BE2C (cell line): ENCODE measurements around the gene WWOX.

Source experiments
- DNase-seq: peaks from one replicate; pipeline ENCODE4 v3.0.0-alpha.2; 2020
- H3K27me3 ChIP-seq: fragments of 250-450 bp; sonication (Bioruptor Pico); 2 replicates; pipeline ENCODE4 v1.5.1; 2020; ENCODE audit warnings: mild to moderate bottlenecking
- H3K36me3 ChIP-seq: fragments of 250-450 bp; sonication (Bioruptor Pico); 2 replicates; pipeline ENCODE4 v1.5.1; 2020; ENCODE audit warnings: mild to moderate bottlenecking
- H3K4me1 ChIP-seq: fragments of 250-450 bp; sonication (Bioruptor Pico); 2 replicates; pipeline ENCODE4 v1.5.1; 2020
- H3K4me3 ChIP-seq: 2 replicates; pipeline ENCODE4 v1.5.1; 2011; ENCODE audit warnings: low read depth, low read length
- H3K9me3 ChIP-seq: fragments of 250-450 bp; sonication (Bioruptor Pico); 2 replicates; pipeline ENCODE4 v1.5.1; 2020
- CTCF ChIP-seq: IDR thresholded peaks from 2 replicates; pipeline ENCODE4 v1.5.1; 2012; ENCODE audit warnings: mild to moderate bottlenecking, low read depth, low read length

WWOX gene

GRCh38 chr16:78718141-78718540 lies 618.7 kb downstream of the WWOX start:
- Histone ChIP-seq H3K36me3 (no peaks in the 10 kb centered on the region), H3K4me3 (no peak overlapping the region), H3K9me3 (no peaks in the 10 kb centered on the region), H3K27me3 (no peaks in the 10 kb centered on the region), H3K4me1 (no peaks in the 10 kb centered on the region)
- TF ChIP-seq CTCF = no peak
- DNase-seq = no peak

DNA sequence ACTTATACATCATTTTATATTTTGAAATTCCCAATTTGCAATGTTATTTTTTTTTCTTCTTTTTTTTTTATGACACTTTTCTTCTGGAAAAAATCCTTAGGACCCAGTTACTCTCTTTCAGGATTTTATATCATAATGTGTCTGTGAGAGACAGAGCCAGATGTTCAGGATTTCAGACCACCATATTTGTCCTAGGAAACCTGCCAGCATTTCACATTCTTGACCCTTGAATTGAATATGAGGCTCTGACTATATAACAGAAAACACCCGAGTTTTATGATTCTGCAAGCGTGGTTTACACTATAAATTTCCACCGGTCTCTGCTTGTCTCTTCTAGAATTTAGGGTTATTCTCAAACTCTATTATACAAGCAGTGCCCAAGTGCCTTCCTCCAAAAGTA lies 621.0 kb downstream of the WWOX start:
- H3K4me1 ChIP-seq = no peaks in the 10 kb centered on the region
- no peak for DNase-seq
- no peak overlapping the region for H3K4me3 ChIP-seq
- H3K27me3 ChIP-seq = no peaks in the 10 kb centered on the region
- TF ChIP-seq CTCF = no peak
- H3K9me3 ChIP-seq = no peaks in the 10 kb centered on the region
- no peaks in the 10 kb centered on the region for H3K36me3 ChIP-seq

DNA sequence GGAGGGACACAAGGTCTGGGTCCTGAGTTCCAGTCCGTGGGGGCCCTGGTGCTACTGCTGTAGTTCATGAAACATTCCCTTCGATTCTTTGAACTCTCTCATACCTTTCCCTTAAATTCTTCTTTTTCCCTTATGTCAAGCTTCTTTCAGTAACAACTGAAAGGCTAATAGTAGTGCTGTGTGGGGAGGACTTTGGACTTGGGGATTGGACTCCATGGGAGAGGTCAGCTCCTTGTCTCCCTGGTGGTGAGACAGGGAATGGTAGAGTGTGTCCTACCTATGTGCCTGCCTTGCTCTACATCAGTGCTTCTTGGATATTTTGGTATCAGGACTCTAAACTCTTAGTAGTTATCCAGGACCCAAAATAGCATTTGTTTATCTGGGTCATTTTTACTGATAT lies 628.1 kb downstream of the WWOX start:
- Histone ChIP-seq H3K36me3 (no peaks in the 10 kb centered on the region), H3K4me3 (no peak overlapping the region), H3K27me3 (no peaks in the 10 kb centered on the region), H3K9me3 (no peaks in the 10 kb centered on the region), H3K4me1 (no peaks in the 10 kb centered on the region)
- TF ChIP-seq CTCF = no peak
- no peak for DNase-seq

DNA sequence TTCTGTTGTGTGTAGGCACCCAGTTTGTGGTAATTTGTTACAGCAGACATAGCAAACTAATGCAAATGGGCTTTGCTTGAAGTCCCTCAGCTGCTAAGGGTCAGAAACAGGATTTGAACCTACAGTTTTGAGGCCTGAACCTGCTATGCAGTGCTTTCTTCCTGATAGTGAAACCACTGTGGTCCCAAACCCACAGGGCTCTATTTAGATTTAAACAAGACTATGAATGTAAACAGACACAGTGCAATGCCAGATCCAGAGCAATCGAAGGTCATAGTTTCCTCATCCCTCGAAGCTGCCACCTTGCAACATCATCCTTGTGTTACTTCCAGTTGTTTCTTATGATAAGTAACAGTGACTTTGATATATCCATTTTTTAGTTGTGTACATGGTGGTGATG lies 630.2 kb downstream of the WWOX start:
- no peaks in the 10 kb centered on the region for H3K9me3 ChIP-seq
- no peaks in the 10 kb centered on the region for H3K36me3 ChIP-seq
- H3K4me3 ChIP-seq = no peak overlapping the region
- TF ChIP-seq CTCF = no peak
- H3K27me3 ChIP-seq = no peaks in the 10 kb centered on the region
- no peaks in the 10 kb centered on the region for H3K4me1 ChIP-seq
- DNase-seq = no peak

GRCh38 chr16:78731785-78732184 lies 632.3 kb downstream of the WWOX start:
- Histone ChIP-seq H3K4me1 (no peaks in the 10 kb centered on the region), H3K9me3 (no peaks in the 10 kb centered on the region), H3K4me3 (no peak overlapping the region), H3K36me3 (no peaks in the 10 kb centered on the region), H3K27me3 (no peaks in the 10 kb centered on the region)
- DNase-seq = no peak
- no peak for TF ChIP-seq CTCF

DNA sequence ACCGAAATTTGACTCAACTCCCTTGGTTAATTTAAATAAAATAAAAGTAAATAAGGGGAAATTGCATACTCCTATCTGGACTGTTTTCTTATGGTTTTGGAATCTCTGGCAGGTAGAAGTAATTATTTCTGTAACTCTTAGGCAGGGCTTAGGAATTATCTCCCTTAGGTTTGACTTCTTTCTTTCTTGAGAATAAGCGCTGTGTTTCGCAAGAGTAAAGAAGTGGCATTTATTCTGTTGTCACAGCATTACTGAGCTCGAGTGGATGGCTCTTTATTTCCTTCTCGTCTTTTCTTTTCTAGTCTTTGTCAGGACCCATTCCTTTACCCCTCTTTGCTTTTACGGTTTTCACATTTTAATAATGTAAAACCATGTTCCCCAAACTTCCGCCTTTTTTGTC lies 633.2 kb downstream of the WWOX start:
- no peaks in the 10 kb centered on the region for H3K9me3 ChIP-seq
- no peaks in the 10 kb centered on the region for H3K27me3 ChIP-seq
- H3K4me1 ChIP-seq = no peaks in the 10 kb centered on the region
- H3K36me3 ChIP-seq = no peaks in the 10 kb centered on the region
- no peak for DNase-seq
- no peak overlapping the region for H3K4me3 ChIP-seq
- TF ChIP-seq CTCF = no peak
